ENCODE measurements around the gene TMCC1. TPM values are rescaled to one million over a fixed set of nuclear protein-coding genes. Genes with fewer than 3 reads are reported as not detected.

The TMCC1 gene
- total and polyA plus RNA-seq, 3 donors from 2014 or later, result 46.0 to 119 (median 60.4) TPM

- H3K9me3 ChIP-seq, result no peaks in the 10 kb centered on the region
- 60 to 77% methylated on average over 6 of the region's 6 CpGs for WGBS, 2 donors
- H3K27me3 ChIP-seq, result no peaks in the 10 kb centered on the region
- no peaks in the 10 kb centered on the region for H3K36me3 ChIP-seq (ENCODE audit: low read depth, missing control alignments)
- TF ChIP-seq CTCF (IDR thresholded peaks at IDR 0.05) (no peak), POLR2A (IDR thresholded peaks at IDR 0.05) (no peak)
- intact Hi-C loops (cut with DNase I; ENCODE audit: low total_unique reads), result no loop called here
- no peak overlapping the region for H3K27ac ChIP-seq
- DNase-seq, result no peak
- H3K4me1 ChIP-seq, result peaks cover 23% of the 10 kb centered on the region
- H3K4me3 ChIP-seq, result no peak overlapping the region
Measured at GRCh38 chr3:129795186-129796010, 98.1 kb downstream of the TMCC1 start.

GRCh38 chr3:129794311-129795185 is 99.0 kb downstream of the TMCC1 start:
- DNase-seq, result peak; percentile 31
- peak overlapping the region; percentile 19 to 27 for H3K4me3 ChIP-seq
- WGBS, 2 donors, result 35 to 43% methylated on average over 11 to 14 of the region's 14 CpGs
- TF ChIP-seq POLR2A (IDR thresholded peaks at IDR 0.05) (no peak), CTCF (IDR thresholded peaks at IDR 0.05) (no peak)
- peaks cover 23% of the 10 kb centered on the region for H3K4me1 ChIP-seq
- H3K27ac ChIP-seq, result peak overlapping the region; percentile 26 to 67
- H3K27me3 ChIP-seq, result no peaks in the 10 kb centered on the region
- no peaks in the 10 kb centered on the region for H3K9me3 ChIP-seq
- intact Hi-C loops (cut with DNase I; ENCODE audit: low total_unique reads), result no loop called here
- H3K36me3 ChIP-seq (ENCODE audit: low read depth, missing control alignments), result no peaks in the 10 kb centered on the region

GRCh38 chr3:129793942-129794310 is 99.6 kb downstream of the TMCC1 start:
- no peaks in the 10 kb centered on the region for H3K36me3 ChIP-seq (ENCODE audit: low read depth, missing control alignments)
- no peaks in the 10 kb centered on the region for H3K9me3 ChIP-seq
- H3K4me1 ChIP-seq, result peaks cover 23% of the 10 kb centered on the region
- peak overlapping the region; percentile 26 to 67 for H3K27ac ChIP-seq
- TF ChIP-seq CTCF (IDR thresholded peaks at IDR 0.05) (no peak), POLR2A (IDR thresholded peaks at IDR 0.05) (no peak)
- no peaks in the 10 kb centered on the region for H3K27me3 ChIP-seq
- intact Hi-C loops (cut with DNase I; ENCODE audit: low total_unique reads), result no loop called here
- WGBS, 2 donors, result 22 to 60% methylated on average over 2 of the region's 2 CpGs
- H3K4me3 ChIP-seq, result peak overlapping the region in 1 of 2 donors; percentile 27
- peak; percentile 30 for DNase-seq

GRCh38 chr3:129793319-129793718 is 100.2 kb downstream of the TMCC1 start:
- no peaks in the 10 kb centered on the region for H3K9me3 ChIP-seq
- H3K27me3 ChIP-seq, result no peaks in the 10 kb centered on the region
- H3K4me1 ChIP-seq, result peaks cover 23% of the 10 kb centered on the region
- no peak for DNase-seq
- TF ChIP-seq POLR2A (IDR thresholded peaks at IDR 0.05) (no peak), CTCF (IDR thresholded peaks at IDR 0.05) (no peak)
- WGBS, 2 donors, result 71 to 95% methylated on average over 1 of the region's 1 CpG
- intact Hi-C loops (cut with DNase I; ENCODE audit: low total_unique reads), result no loop called here
- no peak overlapping the region for H3K27ac ChIP-seq
- no peak overlapping the region for H3K4me3 ChIP-seq
- H3K36me3 ChIP-seq (ENCODE audit: low read depth, missing control alignments), result no peaks in the 10 kb centered on the region
